ENCODE measurements around the gene AP4B1. TPM values are rescaled to one million over a fixed set of nuclear protein-coding genes. Genes with fewer than 3 reads are reported as not detected.
"Not testable (repeated sequence)": the region's sequence is repeated elsewhere in the genome, so short reads cannot be mapped to it uniquely, and the experiment has no call there.

Gene AP4B1
- 10 to 100 TPM; 57.8 to 66.4 (median 61.5) TPM for total RNA-seq
- 54.3 TPM for total RNA-seq (2013)
- total RNA-seq, result 44.8 to 78.9 (median 53.7) reads per million in 29 experiments

GRCh38 chr1:113904674-113905434 is at the start of gene AP4B1, which contains the start of gene DCLRE1B:
Gene AP4B1, minus strand, starts transcription at chr1:113904799. Its CDS starts 82 bp downstream, at chr1:113904717.
Gene DCLRE1B, plus strand, starts transcription at chr1:113905326. Its CDS starts 261 bp downstream, at chr1:113905587.
- H3K36me3 ChIP-seq (ENCODE audit: control insufficient read depth in 2 of 2, extremely low read depth in 1 of 2, insufficient read depth in 1 of 2, low read length in 1 of 2), result peaks cover 0 to 31% of the 10 kb centered on the region in 2 donors
- no peaks in the 10 kb centered on the region for H3K27me3 ChIP-seq (replicated peaks in 1 of 2; ENCODE audit: control insufficient read depth in 2 of 2, extremely low read depth in 1 of 2, insufficient read depth in 2 of 2, low read length in 1 of 2)
- Mint-ChIP-seq H3K27me3 (no peaks in the 10 kb centered on the region), H3K9me3 (no peaks in the 10 kb centered on the region), H3K27ac (peak within 1 kb of the TSS; percentile 99), H3K4me3 (peak within 1 kb of the TSS; percentile 91 to 98 (median 96)), H3K36me3 (peaks cover 42% of the 10 kb centered on the region), H3K4me1 (peaks cover 44 to 68% (median 57%) of the 10 kb centered on the region in 3 donors)
- H3K9me3 ChIP-seq, result no peaks in the 10 kb centered on the region
- ChIA-PET POLR2A (interaction anchor here (0.5 to 3.8 kb wide), 22 partner anchors 9 to 606 kb away, joined by 3 to 110 read pairs (median 4); partner anchors contain the start of genes HIPK1 (in 2 of the 2), RSBN1 (in 1 of the 2) and TRIM33 (in 1 of the 2)), CTCF (interaction anchor here (0.6 to 4.2 kb wide), 24 partner anchors 14 to 832 kb away, joined by 3 to 69 read pairs (median 4); partner anchors contain the start of genes HIPK1 (in 2 of the 2) and RSBN1 (in 2 of the 2))
- peaks cover 22 to 29% of the 10 kb centered on the region in 2 experiments for H3K4me1 ChIP-seq (ENCODE audit: control insufficient read depth in 1 of 2, extremely low read depth in 1 of 2, insufficient read depth in 2 of 2, low read length in 2 of 2)
- WGBS (ENCODE audit: insufficient coverage), result under 1% methylated on average over 63 of the region's 67 CpGs
- peak within 1 kb of the TSS; percentile 73 to 95 for H3K4me3 ChIP-seq (ENCODE audit: control insufficient read depth in 1 of 2, extremely low read depth in 1 of 2, low read length in 1 of 2)
- DNase-seq, result peak; percentile 84 to 99 (median 96)
- ATAC-seq (replicated peaks in 1 of 4), result peak; percentile 93 to 94 (median 94)
- H3K27ac ChIP-seq (ENCODE audit: low read length), result peak within 1 kb of the TSS; percentile 92

GRCh38 chr1:113951719-113952118 is 47.1 kb upstream of the AP4B1 start:
- no CpG with 5 or more reads among the region's 2 CpGs for WGBS (ENCODE audit: insufficient coverage)
- H3K27ac Mint-ChIP-seq, result peak overlapping the region; percentile 52 to 65
- H3K9me3 Mint-ChIP-seq, result no peaks in the 10 kb centered on the region
- H3K27ac ChIP-seq (ENCODE audit: low read length), result no peak overlapping the region
- H3K4me3 ChIP-seq (ENCODE audit: control insufficient read depth in 1 of 2, extremely low read depth in 1 of 2, low read length in 1 of 2), result no peak overlapping the region
- H3K36me3 ChIP-seq (ENCODE audit: control insufficient read depth in 2 of 2, extremely low read depth in 1 of 2, insufficient read depth in 1 of 2, low read length in 1 of 2), result peaks cover 4 to 34% of the 10 kb centered on the region in 2 donors
- CTCF ChIA-PET, result interaction anchor here (0.7 to 3.7 kb wide), 7 partner anchors 12 to 116 kb away, joined by 3 to 14 read pairs (median 4); no protein-coding TSS in a partner anchor
- H3K36me3 Mint-ChIP-seq, result peaks cover 20% of the 10 kb centered on the region
- ATAC-seq (replicated peaks in 1 of 4) (no peak), DNase-seq (no peak)
- peaks cover 36 to 37% of the 10 kb centered on the region in 2 experiments for H3K4me1 ChIP-seq (ENCODE audit: control insufficient read depth in 1 of 2, extremely low read depth in 1 of 2, insufficient read depth in 2 of 2, low read length in 2 of 2)
- POLR2A ChIA-PET, result interaction anchor here (0.6 to 2.5 kb wide), 11 partner anchors 12 to 285 kb away, joined by 3 to 34 read pairs (median 6); no protein-coding TSS in a partner anchor
- H3K4me3 Mint-ChIP-seq, result no peak overlapping the region
- H3K27me3 ChIP-seq (replicated peaks in 1 of 2; ENCODE audit: control insufficient read depth in 2 of 2, extremely low read depth in 1 of 2, insufficient read depth in 2 of 2, low read length in 1 of 2), result no peaks in the 10 kb centered on the region
- H3K9me3 ChIP-seq, result no peaks in the 10 kb centered on the region
- peaks cover 79 to 90% (median 80%) of the 10 kb centered on the region in 3 donors for H3K4me1 Mint-ChIP-seq
- no peaks in the 10 kb centered on the region for H3K27me3 Mint-ChIP-seq

GRCh38 chr1:113950908-113951307 is 46.3 kb upstream of the AP4B1 start:
- H3K27me3 Mint-ChIP-seq, result no peaks in the 10 kb centered on the region

GRCh38 chr1:113949007-113949406 is 44.4 kb upstream of the AP4B1 start:
- Histone ChIP-seq H3K36me3 (ENCODE audit: control insufficient read depth in 2 of 2, extremely low read depth in 1 of 2, insufficient read depth in 1 of 2, low read length in 1 of 2) (peaks cover 2 to 17% of the 10 kb centered on the region in 2 donors), H3K4me3 (ENCODE audit: control insufficient read depth in 1 of 2, extremely low read depth in 1 of 2, low read length in 1 of 2) (no peak overlapping the region), H3K27me3 (replicated peaks in 1 of 2; ENCODE audit: control insufficient read depth in 2 of 2, extremely low read depth in 1 of 2, insufficient read depth in 2 of 2, low read length in 1 of 2) (no peaks in the 10 kb centered on the region), H3K27ac (ENCODE audit: low read length) (peak overlapping the region; percentile 84), H3K4me1 (ENCODE audit: control insufficient read depth in 1 of 2, extremely low read depth in 1 of 2, insufficient read depth in 2 of 2, low read length in 2 of 2) (peaks cover 46 to 49% of the 10 kb centered on the region in 2 experiments), H3K9me3 (no peaks in the 10 kb centered on the region)
- Mint-ChIP-seq H3K4me3 (peak overlapping the region in 1 of 3 donors; percentile 79), H3K9me3 (no peaks in the 10 kb centered on the region), H3K4me1 (peaks cover 86 to 94% (median 87%) of the 10 kb centered on the region in 3 donors), H3K36me3 (peaks cover 16% of the 10 kb centered on the region), H3K27me3 (no peaks in the 10 kb centered on the region), H3K27ac (peak overlapping the region; percentile 96 to 99)
- CTCF ChIA-PET, result interaction anchor here (0.6 to 5.6 kb wide), 21 partner anchors 9 to 1557 kb away, joined by 3 to 86 read pairs (median 4); partner anchors contain the start of genes AP4B1 (in 1 of the 2) and HIPK1 (in 1 of the 2)
- ATAC-seq (replicated peaks in 1 of 4) (no peak), DNase-seq (peak in 5 of 35 experiments; percentile 13 to 61 (median 20))
- POLR2A ChIA-PET, result interaction anchor here (0.7 to 6.6 kb wide), 8 partner anchors 12 to 82 kb away, joined by 3 to 221 read pairs (median 4); partner anchors contain the start of genes HIPK1 (in 2 of the 2), AP4B1 (in 1 of the 2) and DCLRE1B (in 1 of the 2)
- 94% methylated on average over 5 of the region's 5 CpGs for WGBS (ENCODE audit: insufficient coverage)

More at GRCh38 chr1:113950908-113951307, 46.3 kb upstream of the AP4B1 start:
- H3K27me3 ChIP-seq (replicated peaks in 1 of 2; ENCODE audit: control insufficient read depth in 2 of 2, extremely low read depth in 1 of 2, insufficient read depth in 2 of 2, low read length in 1 of 2), result no peaks in the 10 kb centered on the region
- H3K36me3 ChIP-seq (ENCODE audit: control insufficient read depth in 2 of 2, extremely low read depth in 1 of 2, insufficient read depth in 1 of 2, low read length in 1 of 2), result peaks cover 4 to 27% of the 10 kb centered on the region in 2 donors
- peaks cover 86 to 93% (median 87%) of the 10 kb centered on the region in 3 donors for H3K4me1 Mint-ChIP-seq
- peaks cover 18% of the 10 kb centered on the region for H3K36me3 Mint-ChIP-seq
- WGBS (ENCODE audit: insufficient coverage), result no CpG with 5 or more reads among the region's 1 CpG
- peak overlapping the region in 1 of 3 donors; percentile 79 for H3K4me3 Mint-ChIP-seq
- H3K27ac Mint-ChIP-seq, result peak overlapping the region in 1 of 2 donors; percentile 65
- no peak overlapping the region for H3K27ac ChIP-seq (ENCODE audit: low read length)
- CTCF ChIA-PET, result interaction anchor here in 1 of 2 donors (0.9 to 5.6 kb wide), 2 partner anchors 21 to 195 kb away, joined by 4 to 86 read pairs; partner anchors contain the start of gene HIPK1
- no peak for ATAC-seq (replicated peaks in 1 of 4)
- no peak for DNase-seq
- H3K9me3 ChIP-seq, result no peaks in the 10 kb centered on the region
- H3K4me3 ChIP-seq (ENCODE audit: control insufficient read depth in 1 of 2, extremely low read depth in 1 of 2, low read length in 1 of 2), result no peak overlapping the region
- POLR2A ChIA-PET, result interaction anchor here in 1 of 2 donors (0.6 to 6.6 kb wide), 2 partner anchors 18 to 20 kb away, joined by 3 to 221 read pairs; partner anchors contain the start of gene HIPK1
- peaks cover 41 to 44% of the 10 kb centered on the region in 2 experiments for H3K4me1 ChIP-seq (ENCODE audit: control insufficient read depth in 1 of 2, extremely low read depth in 1 of 2, insufficient read depth in 2 of 2, low read length in 2 of 2)
- H3K9me3 Mint-ChIP-seq, result no peaks in the 10 kb centered on the region

GRCh38 chr1:113948151-113948550 is 43.6 kb upstream of the AP4B1 start:
- peaks cover 0 to 16% of the 10 kb centered on the region in 2 donors for H3K36me3 ChIP-seq (ENCODE audit: control insufficient read depth in 2 of 2, extremely low read depth in 1 of 2, insufficient read depth in 1 of 2, low read length in 1 of 2)
- not testable (repeated sequence) for H3K9me3 Mint-ChIP-seq; DNase-seq; H3K27me3 ChIP-seq (replicated peaks in 1 of 2; ENCODE audit: control insufficient read depth in 2 of 2, extremely low read depth in 1 of 2, insufficient read depth in 2 of 2, low read length in 1 of 2); H3K9me3 ChIP-seq; H3K27me3 Mint-ChIP-seq; ATAC-seq (replicated peaks in 1 of 4)
- Mint-ChIP-seq H3K4me3 (peak overlapping the region; percentile 39 to 79 (median 49)), H3K36me3 (peaks cover 19% of the 10 kb centered on the region), H3K4me1 (peaks cover 85 to 89% (median 86%) of the 10 kb centered on the region in 3 donors), H3K27ac (peak overlapping the region; percentile 96 to 99)
- peaks cover 42 to 51% of the 10 kb centered on the region in 2 experiments for H3K4me1 ChIP-seq (ENCODE audit: control insufficient read depth in 1 of 2, extremely low read depth in 1 of 2, insufficient read depth in 2 of 2, low read length in 2 of 2)
- 88% methylated on average over 3 of the region's 4 CpGs for WGBS (ENCODE audit: insufficient coverage)
- ChIA-PET POLR2A (interaction anchor here (0.6 to 6.6 kb wide), 7 partner anchors 15 to 859 kb away, joined by 3 to 221 read pairs (median 5); partner anchors contain the start of genes HIPK1 (in 2 of the 2), AP4B1 (in 1 of the 2) and DCLRE1B (in 1 of the 2)), CTCF (interaction anchor here (0.6 to 5.6 kb wide), 12 partner anchors 8 to 1557 kb away, joined by 3 to 86 read pairs (median 4); partner anchors contain the start of gene HIPK1 (in 1 of the 2))
- peak overlapping the region; percentile 84 for H3K27ac ChIP-seq (ENCODE audit: low read length)
- H3K4me3 ChIP-seq (ENCODE audit: control insufficient read depth in 1 of 2, extremely low read depth in 1 of 2, low read length in 1 of 2), result peak overlapping the region in 1 of 2 donors; percentile 23
